Measurements from ENCODE around the gene HSD17B12.

Gene HSD17B12

GRCh38 chr11:43689167-43689566, 8.6 kb downstream of the HSD17B12 start:
- TF ChIP-seq CTCF (IDR thresholded peaks at IDR 0.05; ENCODE audit: low read depth, low read length), result no peak
- Histone ChIP-seq H3K9me3 (ENCODE audit: severe bottlenecking) (no peaks in the 10 kb centered on the region), H3K27ac (no peak overlapping the region), H3K36me3 (peaks cover 4% of the 10 kb centered on the region; the same call in 1 of the 2 replicates), H3K4me3 (ENCODE audit: low read depth, low read length) (no peak overlapping the region), H3K27me3 (ENCODE audit: insufficient read depth, low read depth, severe bottlenecking) (no peaks in the 10 kb centered on the region)
- DNase-seq, result no peak

DNA sequence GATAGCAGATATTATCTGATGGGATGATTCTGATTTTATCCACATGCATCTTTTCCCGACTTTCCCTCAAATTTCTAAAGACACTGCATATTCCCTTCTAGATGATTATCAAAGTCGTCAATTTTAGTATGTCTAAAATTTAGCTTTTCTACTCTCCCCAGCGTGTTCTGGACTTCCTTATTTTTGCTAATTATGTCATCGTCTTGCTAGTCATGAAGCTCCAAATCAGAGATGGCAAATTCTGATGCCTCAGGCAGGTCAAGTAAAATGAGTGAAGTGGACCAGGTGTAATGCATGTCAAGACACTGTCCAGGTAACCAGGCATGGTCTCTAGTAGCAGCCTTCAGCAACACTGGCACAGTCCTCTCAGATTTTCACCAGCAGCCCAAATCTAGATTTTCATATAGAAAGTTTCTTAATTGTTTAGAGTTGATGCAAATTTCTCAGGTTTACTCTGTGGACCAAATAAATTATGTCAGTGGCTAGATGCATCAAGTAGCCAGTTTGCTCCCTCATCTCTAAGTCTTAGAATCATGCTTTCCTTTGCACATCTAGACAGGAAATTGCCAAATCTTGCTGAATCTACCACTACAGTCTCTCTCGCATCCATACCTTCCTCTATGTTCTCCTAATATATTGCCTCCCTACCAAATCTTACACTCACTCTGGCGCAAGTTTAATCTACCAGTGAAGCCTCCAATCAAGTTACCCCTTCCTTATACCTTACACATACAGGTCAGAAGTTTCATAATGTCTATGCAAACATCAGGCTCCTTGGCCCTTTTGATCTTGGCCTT, 10.6 kb downstream of the HSD17B12 start:
- Histone ChIP-seq H3K4me3 (ENCODE audit: low read depth, low read length) (no peak overlapping the region), H3K27ac (no peak overlapping the region), H3K27me3 (ENCODE audit: insufficient read depth, low read depth, severe bottlenecking) (no peaks in the 10 kb centered on the region), H3K9me3 (ENCODE audit: severe bottlenecking) (no peaks in the 10 kb centered on the region), H3K36me3 (no peaks in the 10 kb centered on the region)
- DNase-seq, result no peak
- no peak for TF ChIP-seq CTCF (IDR thresholded peaks at IDR 0.05; ENCODE audit: low read depth, low read length)

- no peaks in the 10 kb centered on the region for H3K36me3 ChIP-seq
- no peaks in the 10 kb centered on the region for H3K9me3 ChIP-seq (ENCODE audit: severe bottlenecking)
- H3K27ac ChIP-seq, result no peak overlapping the region
- H3K4me3 ChIP-seq (ENCODE audit: low read depth, low read length), result no peak overlapping the region
- H3K27me3 ChIP-seq (ENCODE audit: insufficient read depth, low read depth, severe bottlenecking), result no peaks in the 10 kb centered on the region
- TF ChIP-seq CTCF (IDR thresholded peaks at IDR 0.05; ENCODE audit: low read depth, low read length), result no peak
- no peak for DNase-seq
Measured at GRCh38 chr11:43691806-43692205, 11.3 kb downstream of the HSD17B12 start.

DNA sequence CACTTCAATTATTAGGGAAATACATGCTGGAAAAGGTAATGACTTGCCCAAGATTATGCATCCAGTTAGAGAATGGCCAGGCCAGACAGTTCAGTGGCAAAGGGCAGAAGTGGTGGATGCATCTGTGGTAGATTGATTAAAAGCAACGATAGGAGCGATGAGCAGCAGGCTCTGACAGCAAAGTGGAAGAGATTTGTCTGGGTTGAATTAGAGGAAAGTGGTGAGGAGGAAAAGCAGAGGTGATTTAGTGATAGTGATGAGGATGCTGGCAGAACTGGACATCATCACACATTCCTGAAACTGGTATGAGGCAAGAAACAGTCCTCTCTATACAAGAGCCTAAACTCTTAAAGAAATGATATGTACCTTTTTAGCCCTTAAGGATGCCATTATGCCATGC, 12.5 kb downstream of the HSD17B12 start:
- Histone ChIP-seq H3K4me3 (ENCODE audit: low read depth, low read length) (no peak overlapping the region), H3K27me3 (ENCODE audit: insufficient read depth, low read depth, severe bottlenecking) (no peaks in the 10 kb centered on the region), H3K9me3 (ENCODE audit: severe bottlenecking) (no peaks in the 10 kb centered on the region), H3K27ac (no peak overlapping the region), H3K36me3 (no peaks in the 10 kb centered on the region)
- no peak for TF ChIP-seq CTCF (IDR thresholded peaks at IDR 0.05; ENCODE audit: low read depth, low read length)
- DNase-seq, result no peak

DNA sequence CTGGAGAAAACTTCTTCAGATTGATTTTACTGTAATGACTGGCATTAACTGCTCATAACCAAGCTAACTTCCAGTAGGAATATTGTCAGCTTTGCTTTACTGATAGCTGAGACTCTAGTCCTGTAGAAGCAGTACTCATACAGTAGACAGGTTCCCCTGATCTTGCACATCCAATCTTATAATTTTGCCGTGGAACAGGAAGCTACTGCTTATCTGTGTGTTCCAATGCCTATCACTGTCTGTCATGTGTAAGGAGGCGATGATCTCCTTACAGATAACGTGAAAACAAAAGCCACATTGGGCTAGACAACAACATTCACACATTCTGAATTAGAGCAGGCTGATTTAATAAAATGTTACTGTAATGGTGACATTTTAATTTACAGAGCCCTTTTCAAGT, 13.2 kb downstream of the HSD17B12 start:
- Histone ChIP-seq H3K27me3 (ENCODE audit: insufficient read depth, low read depth, severe bottlenecking) (no peaks in the 10 kb centered on the region), H3K4me3 (ENCODE audit: low read depth, low read length) (no peak overlapping the region), H3K27ac (no peak overlapping the region), H3K9me3 (ENCODE audit: severe bottlenecking) (no peaks in the 10 kb centered on the region), H3K36me3 (no peaks in the 10 kb centered on the region)
- no peak for TF ChIP-seq CTCF (IDR thresholded peaks at IDR 0.05; ENCODE audit: low read depth, low read length)
- no peak for DNase-seq

- Histone ChIP-seq H3K36me3 (no peaks in the 10 kb centered on the region), H3K27ac (no peak overlapping the region), H3K9me3 (ENCODE audit: severe bottlenecking) (no peaks in the 10 kb centered on the region), H3K4me3 (ENCODE audit: low read depth, low read length) (no peak overlapping the region), H3K27me3 (ENCODE audit: insufficient read depth, low read depth, severe bottlenecking) (no peaks in the 10 kb centered on the region)
- TF ChIP-seq CTCF (IDR thresholded peaks at IDR 0.05; ENCODE audit: low read depth, low read length), result no peak
- DNase-seq, result no peak
Measured at GRCh38 chr11:43694477-43694876, 13.9 kb downstream of the HSD17B12 start.

Measured in WERI-Rb-1 (cell line).